ENCODE results near the gene LIAS. TPM values are rescaled to one million over a fixed set of nuclear protein-coding genes. Genes with fewer than 3 reads are reported as not detected.

Gene LIAS
- total RNA-seq, 1 experiment from 2014 or later: 23.5 TPM

- TF ChIP-seq RAD21 (IDR thresholded peaks at IDR 0.05; ENCODE audit: low read depth) (peak; percentile 31; the same call in 1 of the 2 replicates), ZNF274 (IDR thresholded peaks at IDR 0.05; ENCODE audit: low read depth, low read length) (no peak), POLR2A (IDR thresholded peaks at IDR 0.05; ENCODE audit: borderline replicate concordance, extremely low read depth, insufficient read depth, insufficient read length) (no peak)
Measured at GRCh38 chr4:39464886-39465501, 6.1 kb downstream of the LIAS start (continued).

GRCh38 chr4:39466747-39467146 lies 7.9 kb downstream of the LIAS start:
- ChIA-PET CTCF (no interaction called here), POLR2A (no interaction called here), RAD21 (ENCODE audit: low non-redundant PET in 1 of 2, low total read pairs in 2 of 2, uncharacterized antibody in 2 of 2, unreplicated experiment in 2 of 2) (no interaction called here)
- no peak overlapping the region for H3K4me2 ChIP-seq (ENCODE audit: low read length)
- no peak overlapping the region for H3K4me3 ChIP-seq (replicated peaks in 1 of 2; ENCODE audit: low read depth in 1 of 2, low read length in 2 of 2)
- no peaks in the 10 kb centered on the region for H3K27me3 ChIP-seq (ENCODE audit: insufficient read depth, low read length)
- no peaks in the 10 kb centered on the region for H3K9me2 ChIP-seq (ENCODE audit: insufficient read depth)
- no TSS peak for BruUV-seq (replicated peaks)
- ATAC-seq: no peak
- no peaks in the 10 kb centered on the region for H3K9me3 ChIP-seq (ENCODE audit: control insufficient read depth in 1 of 2, insufficient read depth in 1 of 2, low read depth in 1 of 2, low read length in 2 of 2)
- peaks cover 2 to 13% of the 10 kb centered on the region in 2 experiments; a peak in 2 of 4 replicates for H3K4me1 ChIP-seq (ENCODE audit: control insufficient read depth in 1 of 2, insufficient read depth in 2 of 2, low read length in 2 of 2)
- no peak overlapping the region for H3K27ac ChIP-seq (ENCODE audit: low read depth, low read length)
- no peak for DNase-seq (ENCODE audit: low read depth, low spot score)
- H3K36me3 ChIP-seq (ENCODE audit: control insufficient read depth in 1 of 2, insufficient read depth in 2 of 2, low read length in 2 of 2): peaks cover 23 to 24% of the 10 kb centered on the region in 2 experiments
- intact Hi-C loops (cut with micrococcal nuclease): loop anchor here (5.0 to 10.0 kb wide), 5 partner anchors 126 to 838 kb away; partner anchors contain the start of genes N4BP2, SMIM14 and UBE2K
- peaks cover 9% of the 10 kb centered on the region; the same call in 1 of the 2 replicates for H3K79me2 ChIP-seq (ENCODE audit: insufficient read depth, low read length)
- no peak overlapping the region for H2AFZ ChIP-seq (ENCODE audit: low read depth, low read length, poor library complexity, severe bottlenecking)
- no peak overlapping the region for H3K9ac ChIP-seq (ENCODE audit: low read length)
- TF ChIP-seq YY1 (IDR thresholded peaks at IDR 0.05; ENCODE audit: extremely low read depth, insufficient replicate concordance, low read depth, low read length) (no peak), RAD21 (IDR thresholded peaks at IDR 0.05; ENCODE audit: low read depth) (no peak), EZH2phosphoT487 (IDR thresholded peaks at IDR 0.05; ENCODE audit: borderline replicate concordance) (no peak), EGR1 (IDR thresholded peaks at IDR 0.05; ENCODE audit: low read depth) (no peak), EZH2 (IDR thresholded peaks at IDR 0.05) (no peak), MAX (IDR thresholded peaks at IDR 0.05) (no peak), ATF3 (IDR thresholded peaks at IDR 0.05) (no peak), FOSL1 (IDR thresholded peaks at IDR 0.05; ENCODE audit: low read depth) (no peak), SRF (IDR thresholded peaks at IDR 0.05; ENCODE audit: low read depth) (no peak)
- TF ChIP-seq, protein P1, sequence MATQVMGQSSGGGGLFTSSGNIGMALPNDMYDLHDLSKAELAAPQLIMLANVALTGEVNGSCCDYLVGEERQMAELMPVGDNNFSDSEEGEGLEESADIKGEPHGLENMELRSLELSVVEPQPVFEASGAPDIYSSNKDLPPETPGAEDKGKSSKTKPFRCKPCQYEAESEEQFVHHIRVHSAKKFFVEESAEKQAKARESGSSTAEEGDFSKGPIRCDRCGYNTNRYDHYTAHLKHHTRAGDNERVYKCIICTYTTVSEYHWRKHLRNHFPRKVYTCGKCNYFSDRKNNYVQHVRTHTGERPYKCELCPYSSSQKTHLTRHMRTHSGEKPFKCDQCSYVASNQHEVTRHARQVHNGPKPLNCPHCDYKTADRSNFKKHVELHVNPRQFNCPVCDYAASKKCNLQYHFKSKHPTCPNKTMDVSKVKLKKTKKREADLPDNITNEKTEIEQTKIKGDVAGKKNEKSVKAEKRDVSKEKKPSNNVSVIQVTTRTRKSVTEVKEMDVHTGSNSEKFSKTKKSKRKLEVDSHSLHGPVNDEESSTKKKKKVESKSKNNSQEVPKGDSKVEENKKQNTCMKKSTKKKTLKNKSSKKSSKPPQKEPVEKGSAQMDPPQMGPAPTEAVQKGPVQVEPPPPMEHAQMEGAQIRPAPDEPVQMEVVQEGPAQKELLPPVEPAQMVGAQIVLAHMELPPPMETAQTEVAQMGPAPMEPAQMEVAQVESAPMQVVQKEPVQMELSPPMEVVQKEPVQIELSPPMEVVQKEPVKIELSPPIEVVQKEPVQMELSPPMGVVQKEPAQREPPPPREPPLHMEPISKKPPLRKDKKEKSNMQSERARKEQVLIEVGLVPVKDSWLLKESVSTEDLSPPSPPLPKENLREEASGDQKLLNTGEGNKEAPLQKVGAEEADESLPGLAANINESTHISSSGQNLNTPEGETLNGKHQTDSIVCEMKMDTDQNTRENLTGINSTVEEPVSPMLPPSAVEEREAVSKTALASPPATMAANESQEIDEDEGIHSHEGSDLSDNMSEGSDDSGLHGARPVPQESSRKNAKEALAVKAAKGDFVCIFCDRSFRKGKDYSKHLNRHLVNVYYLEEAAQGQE (IDR thresholded peaks at IDR 0.05; ENCODE audit: low read depth): no peak
- TF ChIP-seq, protein P2, sequence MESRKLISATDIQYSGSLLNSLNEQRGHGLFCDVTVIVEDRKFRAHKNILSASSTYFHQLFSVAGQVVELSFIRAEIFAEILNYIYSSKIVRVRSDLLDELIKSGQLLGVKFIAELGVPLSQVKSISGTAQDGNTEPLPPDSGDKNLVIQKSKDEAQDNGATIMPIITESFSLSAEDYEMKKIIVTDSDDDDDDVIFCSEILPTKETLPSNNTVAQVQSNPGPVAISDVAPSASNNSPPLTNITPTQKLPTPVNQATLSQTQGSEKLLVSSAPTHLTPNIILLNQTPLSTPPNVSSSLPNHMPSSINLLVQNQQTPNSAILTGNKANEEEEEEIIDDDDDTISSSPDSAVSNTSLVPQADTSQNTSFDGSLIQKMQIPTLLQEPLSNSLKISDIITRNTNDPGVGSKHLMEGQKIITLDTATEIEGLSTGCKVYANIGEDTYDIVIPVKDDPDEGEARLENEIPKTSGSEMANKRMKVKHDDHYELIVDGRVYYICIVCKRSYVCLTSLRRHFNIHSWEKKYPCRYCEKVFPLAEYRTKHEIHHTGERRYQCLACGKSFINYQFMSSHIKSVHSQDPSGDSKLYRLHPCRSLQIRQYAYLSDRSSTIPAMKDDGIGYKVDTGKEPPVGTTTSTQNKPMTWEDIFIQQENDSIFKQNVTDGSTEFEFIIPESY (IDR thresholded peaks at IDR 0.05; ENCODE audit: extremely low read depth, insufficient replicate concordance, low read length): no peak
- H4K20me1 ChIP-seq (ENCODE audit: insufficient read depth): no peaks in the 10 kb centered on the region
